ENCODE results near the gene CLINT1.
A peak's percentile ranks its signal among the peaks of the same experiment; 100 is the strongest.
"Not testable (repeated sequence)": the region's sequence is repeated elsewhere in the genome, so short reads cannot be mapped to it uniquely, and the experiment has no call there.

The CLINT1 gene

DNA sequence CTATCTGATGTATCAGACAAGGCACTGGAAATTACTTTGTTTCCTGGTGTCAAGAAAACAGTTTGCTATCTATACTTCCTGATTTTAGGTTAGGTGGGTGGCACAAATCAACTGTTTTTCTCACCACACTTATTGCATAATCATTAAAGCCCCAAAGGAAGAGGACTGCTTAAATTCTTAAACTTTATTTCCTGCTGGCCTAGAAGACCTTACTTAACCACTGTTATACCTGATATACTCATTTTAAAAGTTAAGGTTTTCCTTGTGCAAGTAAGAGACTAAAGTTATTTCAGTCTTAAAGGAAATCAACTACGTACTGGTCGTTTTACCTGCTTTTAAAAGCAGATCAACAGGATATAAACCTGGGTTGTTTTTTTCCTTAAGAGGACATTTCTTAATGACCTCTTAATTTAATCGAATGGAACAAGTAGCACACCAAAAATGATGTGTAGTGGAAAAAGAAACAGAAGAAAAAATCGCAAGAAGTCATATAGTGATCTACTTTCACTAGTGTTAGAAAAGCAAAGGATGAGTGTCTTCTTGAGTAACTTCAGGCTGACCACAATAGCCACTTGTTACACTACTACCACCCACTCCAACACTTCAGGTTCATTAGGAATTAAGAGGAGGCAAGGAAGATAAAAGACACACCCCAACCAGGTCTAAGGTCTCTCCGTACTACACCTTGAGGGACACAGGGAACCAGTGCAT lies 974 bp downstream of the CLINT1 start:
- no peaks in the 10 kb centered on the region for H3K27me3 Mint-ChIP-seq (ENCODE audit: low read depth)
- H3K36me3 Mint-ChIP-seq (ENCODE audit: low read depth): peaks cover 3% of the 10 kb centered on the region
- H3K4me1 Mint-ChIP-seq: peaks cover 51% of the 10 kb centered on the region
- no peak for TF ChIP-seq CTCF (IDR thresholded peaks at IDR 0.05; ENCODE audit: unreplicated experiment in 3 of 3)
- peak overlapping the region; percentile 81 to 95 (median 91) for H3K27ac Mint-ChIP-seq
- H3K4me3 Mint-ChIP-seq: peak overlapping the region; percentile 92 to 99 (median 98)
- no peaks in the 10 kb centered on the region for H3K9me3 Mint-ChIP-seq

GRCh38 chr5:157855404-157855994 lies 3.4 kb downstream of the CLINT1 start:
- Mint-ChIP-seq H3K9me3 (no peaks in the 10 kb centered on the region), H3K4me1 (peaks cover 48% of the 10 kb centered on the region), H3K27me3 (ENCODE audit: low read depth) (no peaks in the 10 kb centered on the region), H3K4me3 (peak overlapping the region; percentile 48 to 74 (median 67)), H3K36me3 (ENCODE audit: low read depth) (peaks cover 6% of the 10 kb centered on the region), H3K27ac (peak overlapping the region in 2 of 3 experiments; percentile 12 to 28)
- TF ChIP-seq CTCF (IDR thresholded peaks at IDR 0.05; ENCODE audit: unreplicated experiment in 3 of 3): peak; percentile 58 to 74 (median 65)

DNA sequence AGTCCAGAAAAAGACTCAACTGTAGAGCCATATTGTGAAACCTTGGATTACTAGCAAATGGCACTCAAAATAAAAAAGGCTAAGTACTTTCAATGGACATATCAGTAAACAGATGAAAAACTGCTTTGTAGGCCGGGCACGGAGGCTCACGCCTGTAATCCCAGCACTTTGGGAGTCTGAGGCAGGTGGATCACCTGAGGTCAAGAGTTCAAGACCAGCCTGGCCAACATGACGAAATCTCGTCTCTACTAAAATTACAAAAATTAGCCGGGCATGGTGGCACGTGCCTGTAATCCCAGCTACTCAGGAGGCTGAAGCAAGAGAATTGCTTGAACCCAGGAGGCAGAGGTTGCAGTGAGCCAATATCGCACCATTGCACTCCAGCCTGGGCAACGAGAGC lies 5.6 kb downstream of the CLINT1 start:
- H3K9me3 Mint-ChIP-seq; H3K27me3 Mint-ChIP-seq (ENCODE audit: low read depth); H3K27ac Mint-ChIP-seq; H3K4me3 Mint-ChIP-seq: not testable (repeated sequence)
- Mint-ChIP-seq H3K4me1 (peaks cover 40% of the 10 kb centered on the region), H3K36me3 (ENCODE audit: low read depth) (peaks cover 18% of the 10 kb centered on the region)

DNA sequence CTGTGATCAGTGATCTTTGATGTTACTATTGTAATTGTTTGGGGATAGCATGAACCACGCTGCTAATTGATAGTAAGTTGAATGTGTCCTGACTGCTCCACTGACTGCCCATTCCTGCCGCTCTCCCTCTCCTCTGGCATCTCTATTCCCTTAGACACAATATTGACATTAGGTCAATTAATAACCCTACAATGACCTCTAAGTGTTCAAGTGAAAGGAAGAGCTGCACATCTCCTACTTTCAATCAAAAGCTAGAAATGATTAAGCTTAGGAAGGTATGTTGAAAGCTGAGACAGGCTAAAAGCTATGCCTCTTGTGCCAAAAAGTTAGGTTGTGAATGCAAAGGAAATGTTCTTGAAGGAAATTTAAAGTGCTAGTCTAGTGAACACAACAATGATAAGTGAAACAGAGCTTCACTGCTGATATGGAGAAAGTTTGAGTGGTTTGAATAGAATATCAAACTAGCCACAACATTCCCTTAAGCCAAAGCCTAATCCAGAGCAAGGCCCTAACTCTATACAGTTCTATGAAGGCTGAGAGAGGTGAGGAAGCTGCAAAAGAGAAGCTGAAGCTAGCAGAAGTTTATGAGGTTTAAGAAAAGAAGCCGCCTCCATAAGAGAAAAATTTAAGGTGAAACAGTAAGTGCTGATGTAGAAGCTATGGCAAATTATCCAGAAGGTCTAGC lies 12.9 kb downstream of the CLINT1 start:
- no peak overlapping the region for H3K4me3 Mint-ChIP-seq
- no peak for TF ChIP-seq CTCF (IDR thresholded peaks at IDR 0.05; ENCODE audit: unreplicated experiment in 3 of 3)
- H3K27ac Mint-ChIP-seq: peak overlapping the region in 1 of 3 experiments; percentile 22
- peaks cover 49% of the 10 kb centered on the region for H3K36me3 Mint-ChIP-seq (ENCODE audit: low read depth)
- peaks cover 12% of the 10 kb centered on the region for H3K9me3 Mint-ChIP-seq
- H3K27me3 Mint-ChIP-seq (ENCODE audit: low read depth): no peaks in the 10 kb centered on the region
- no peaks in the 10 kb centered on the region for H3K4me1 Mint-ChIP-seq

DNA sequence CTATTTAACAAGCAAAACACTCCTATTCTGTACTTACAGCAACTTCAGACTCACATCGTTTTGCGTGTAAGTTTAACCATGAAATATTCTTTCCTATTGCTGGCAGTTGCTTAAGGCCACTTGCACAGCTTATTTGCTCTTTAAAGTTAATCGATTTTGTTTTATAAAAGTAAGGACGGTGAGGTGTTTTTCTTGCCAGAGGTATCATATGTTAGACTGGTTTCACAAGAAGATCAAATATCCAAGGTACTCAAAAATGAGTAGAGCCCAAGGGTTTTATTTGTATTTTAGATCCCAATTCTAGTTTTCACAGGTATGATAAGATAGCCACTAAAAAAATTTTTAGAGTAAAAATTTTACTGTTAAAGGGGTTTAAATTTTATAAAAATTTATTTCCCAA lies 16.2 kb downstream of the CLINT1 start:
- peaks cover 12% of the 10 kb centered on the region for H3K9me3 Mint-ChIP-seq
- no peaks in the 10 kb centered on the region for H3K27me3 Mint-ChIP-seq (ENCODE audit: low read depth)
- H3K4me1 Mint-ChIP-seq: no peaks in the 10 kb centered on the region
- no peak for TF ChIP-seq CTCF (IDR thresholded peaks at IDR 0.05; ENCODE audit: unreplicated experiment in 3 of 3)
- no peak overlapping the region for H3K4me3 Mint-ChIP-seq
- H3K27ac Mint-ChIP-seq: no peak overlapping the region
- peaks cover 36% of the 10 kb centered on the region for H3K36me3 Mint-ChIP-seq (ENCODE audit: low read depth)

GRCh38 chr5:157842185-157842584 lies 16.8 kb downstream of the CLINT1 start:
- Mint-ChIP-seq H3K27me3 (ENCODE audit: low read depth) (no peaks in the 10 kb centered on the region), H3K36me3 (ENCODE audit: low read depth) (peaks cover 31% of the 10 kb centered on the region), H3K4me1 (no peaks in the 10 kb centered on the region), H3K27ac (no peak overlapping the region), H3K4me3 (no peak overlapping the region), H3K9me3 (peaks cover 12% of the 10 kb centered on the region)
- TF ChIP-seq CTCF (IDR thresholded peaks at IDR 0.05; ENCODE audit: unreplicated experiment in 3 of 3): no peak
